ENCODE measurements around the gene SPAG8. TPM values are rescaled to one million over a fixed set of nuclear protein-coding genes. Genes with fewer than 3 reads are reported as not detected.

SPAG8 gene
- total RNA-seq, 1 experiment from 2014 or later = 0.50 TPM

- DNase-seq = peak; percentile 61
- Histone ChIP-seq H3K4me1 (ENCODE audit: insufficient read depth, low read length) (no peaks in the 10 kb centered on the region), H3K27ac (ENCODE audit: insufficient read length, low read depth, low read length) (no peak overlapping the region), H2BK5ac (ENCODE audit: insufficient read length, low read length) (no peak overlapping the region), H2BK120ac (ENCODE audit: low read depth, low read length, poor library complexity, severe bottlenecking) (no peak overlapping the region), H4K20me1 (ENCODE audit: control insufficient read depth, insufficient read depth, insufficient read length) (no peaks in the 10 kb centered on the region), H3K79me2 (ENCODE audit: insufficient read depth, low read length) (no peaks in the 10 kb centered on the region), H3K23me2 (ENCODE audit: insufficient read length, low read depth, low read length, poor library complexity, severe bottlenecking) (no peaks in the 10 kb centered on the region), H3K9ac (ENCODE audit: extremely low read depth, insufficient read length, low read length) (no peak overlapping the region), H4K91ac (ENCODE audit: insufficient read length, low read depth, low read length) (no peak overlapping the region), H3K56ac (ENCODE audit: insufficient read length, low read depth, low read length) (no peak overlapping the region), H2BK15ac (ENCODE audit: low read depth, low read length) (no peak overlapping the region), H3K4ac (ENCODE audit: low read depth, low read length) (no peak overlapping the region), H3T11ph (ENCODE audit: low read length) (no peak overlapping the region), H2BK12ac (ENCODE audit: insufficient read length, low read depth, low read length) (no peak overlapping the region), H3K4me2 (ENCODE audit: insufficient read depth, insufficient read length, low read length) (no peak overlapping the region), H3K23ac (ENCODE audit: insufficient read length, low read depth, low read length) (no peak overlapping the region), H4K5ac (ENCODE audit: insufficient read length, low read depth, low read length) (no peak overlapping the region), H2AK5ac (ENCODE audit: insufficient read length, low read length) (no peak overlapping the region), H3K14ac (ENCODE audit: insufficient read depth, low read length) (no peak overlapping the region), H2BK20ac (ENCODE audit: low read depth, low read length, poor library complexity, severe bottlenecking) (no peak overlapping the region), H3K9me3 (ENCODE audit: control insufficient read depth, low read depth, low read length) (no peaks in the 10 kb centered on the region), H2AFZ (ENCODE audit: low read length) (no peak overlapping the region), H3K27me3 (ENCODE audit: insufficient read depth, low read length) (no peaks in the 10 kb centered on the region), H4K8ac (replicated peaks; ENCODE audit: insufficient read length, low read depth, low read length) (no peak overlapping the region), H3K18ac (ENCODE audit: insufficient read length, low read depth, low read length) (no peak overlapping the region), H3K79me1 (ENCODE audit: insufficient read depth, low read depth, low read length, poor library complexity, severe bottlenecking) (no peaks in the 10 kb centered on the region)
- no CpG with 5 or more reads among the region's 3 CpGs for WGBS (ENCODE audit: extremely low coverage, insufficient read length, low lambda C conversion rate)
- Mint-ChIP-seq H3K4me3 (no peak overlapping the region), H3K27me3 (ENCODE audit: low read depth) (peaks cover 22% of the 10 kb centered on the region), H3K27ac (no peak overlapping the region), H3K36me3 (ENCODE audit: insufficient read depth in 1 of 3, low read depth in 3 of 3) (no peaks in the 10 kb centered on the region; a peak in 1 of 7 replicates), H3K9me3 (no peaks in the 10 kb centered on the region), H3K4me1 (peaks cover 9 to 17% of the 10 kb centered on the region in 2 experiments; a peak in 3 of 4 replicates)
- TF ChIP-seq CTCF (conservative IDR thresholded peaks at IDR 0.05) = peak; percentile 75
Observed at GRCh38 chr9:35835216-35835632, 23.2 kb upstream of the SPAG8 start.

All from H9 (cell line).